Panc1 (cell line): ENCODE measurements around the gene CNOT4. TPM values are rescaled to one million over a fixed set of nuclear protein-coding genes. Genes with fewer than 3 reads are reported as not detected.

Experiments
- ATAC-seq: fragments of 200-7000 bp; cut with Tn5 transposase; 2 replicates; pipeline ENCODE4 v1.9.1; 2020; ENCODE audit warnings: mild to moderate bottlenecking, moderate library complexity
- BruUV-seq: library from RNA; stranded (reverse); fragments of 400-500 nt; replicated peaks from 2 replicates; lab custom pipeline; 2021; lab: Mats Ljungman, UMichigan
- CTCF ChIA-PET: fragments of 300-600 bp; sonication (Branson Sonifier 250); formaldehyde crosslinking; loops from one replicate; lab custom pipeline; 2022; ENCODE audit warnings: antibody characterized with exemption; lab: Charles Lee
- POLR2A ChIA-PET: fragments of 300-600 bp; sonication (Branson Sonifier 250); formaldehyde crosslinking; loops from one replicate; lab custom pipeline; 2022; ENCODE audit warnings: antibody characterized with exemption; lab: Charles Lee
- DNase-seq: peaks from one replicate; pipeline ENCODE4 v3.0.0-alpha.2; 2010; ENCODE audit warnings: low read depth, low spot score
- H3K27ac ChIP-seq: 2 replicates; pipeline ENCODE4 v1.5.1; 2011; ENCODE audit warnings: mild to moderate bottlenecking, low read length, inconsistent platforms
- H3K27me3 ChIP-seq: fragments of 200-500 bp; sonication (Bioruptor generic); 2 replicates; pipeline ENCODE4 v1.6.0; 2014; ENCODE audit warnings: low read length, inconsistent platforms; ENCODE audit not compliant: control insufficient read depth, insufficient read depth
- H3K36me3 ChIP-seq: fragments of 200-500 bp; sonication (Bioruptor generic); 2 replicates; pipeline ENCODE4 v1.5.1; 2014; ENCODE audit warnings: inconsistent platforms, mild to moderate bottlenecking, low read length, moderate library complexity; ENCODE audit not compliant: control insufficient read depth, insufficient read depth
- H3K4me1 ChIP-seq: 2 replicates; pipeline ENCODE4 v1.5.1; 2011; ENCODE audit warnings: inconsistent platforms, mild to moderate bottlenecking, low read length, moderate library complexity; ENCODE audit not compliant: control insufficient read depth, insufficient read depth
- H3K4me3 ChIP-seq, 2 experiments: 2 replicates each; pipeline ENCODE4 v1.5.1; 2011 to 2012; ENCODE audit warnings: low read depth in 2 of 2, low read length in 2 of 2, mild to moderate bottlenecking in 2 of 2, inconsistent platforms in 1 of 2, moderate library complexity in 1 of 2
- H3K9me3 ChIP-seq: fragments of 200-500 bp; sonication (Bioruptor generic); 2 replicates; pipeline ENCODE4 v1.5.1; 2014; ENCODE audit warnings: low read depth, mild to moderate bottlenecking, inconsistent platforms, low read length, moderate library complexity; ENCODE audit not compliant: control insufficient read depth, insufficient read depth
- POLR2AphosphoS5 ChIP-seq: IDR thresholded peaks from 2 replicates; pipeline ENCODE4 v1.6.1; 2012; ENCODE audit warnings: mild to moderate bottlenecking, low read depth, low read length, moderate library complexity
- SIN3A ChIP-seq: IDR thresholded peaks from 2 replicates; pipeline ENCODE4 v1.6.1; 2012; ENCODE audit warnings: low read depth, mild to moderate bottlenecking, low read length, moderate library complexity, borderline replicate concordance; ENCODE audit not compliant: insufficient read depth
- TCF7L2 ChIP-seq: IDR thresholded peaks from 2 replicates; pipeline ENCODE4 v1.6.1; 2011; ENCODE audit warnings: mild to moderate bottlenecking, low read depth, low read length, inconsistent platforms
- in situ Hi-C: cut with HindIII; loops from 2 replicates; pipeline ENCODE4 v1.10.0; 2016; ENCODE audit warnings: low sequenced_read_pairs, low pct_unique_long_range_greater_than_20kb
- intact Hi-C: fragments of 100-400 bp; cut with micrococcal nuclease; formaldehyde crosslinking; loops from one replicate; pipeline ENCODE4 v1.10.0; 2022; ENCODE audit not compliant: unreplicated experiment
- total RNA-seq: library from RNA; stranded (reverse); gene quantifications from one replicate; pipeline ENCODE4 v1.2.1, GENCODE V29; 2021; ENCODE audit not compliant: unreplicated experiment
- TF ChIP-seq, protein P1 (sequence below): fragments of 450-650 bp; IDR thresholded peaks from 2 replicates; pipeline ENCODE4 v1.5.1; 2017; ENCODE audit warnings: mild to moderate bottlenecking
- TF ChIP-seq, protein P2 (sequence below), 2 experiments: IDR thresholded peaks; 2 replicates each; pipeline ENCODE4 v1.6.1; 2011 to 2012; ENCODE audit warnings: low read depth in 2 of 2, control low read depth in 1 of 2, low read length in 1 of 2, mild to moderate bottlenecking in 1 of 2, moderate library complexity in 1 of 2; ENCODE audit not compliant: insufficient read depth in 1 of 2

CNOT4 gene
- total RNA-seq, 1 experiment from 2014 or later: 22.3 TPM

DNA sequence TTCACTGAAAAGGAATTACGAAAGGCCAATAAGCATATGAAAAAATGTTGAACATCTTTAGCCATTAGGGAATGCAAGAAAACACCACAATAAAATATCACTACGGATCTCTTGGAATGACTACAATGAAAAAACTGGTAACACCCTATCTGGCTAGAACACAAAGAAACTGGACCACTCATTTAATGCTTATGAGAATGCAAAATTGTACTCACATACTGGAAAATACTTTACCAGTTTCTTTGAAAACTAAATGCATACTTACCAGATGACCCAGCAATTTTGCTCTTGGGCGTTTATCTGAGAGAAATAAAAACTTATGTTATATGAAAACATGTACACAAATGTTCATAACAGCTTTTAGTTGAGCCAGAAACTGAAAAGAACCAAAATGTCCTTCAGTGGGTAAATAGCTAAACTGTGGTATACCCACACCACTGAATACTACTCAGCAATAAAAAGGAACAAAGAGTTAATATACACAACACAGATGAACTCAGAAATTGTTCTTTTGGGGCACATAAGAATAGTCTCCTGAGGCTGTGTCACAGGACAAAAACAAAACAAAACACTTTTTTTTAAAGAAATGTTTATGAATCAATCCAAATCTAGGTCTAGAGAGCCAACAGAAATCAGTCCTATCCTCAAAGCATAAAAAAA is 23.5 kb downstream of the CNOT4 start:
- Histone ChIP-seq H3K27ac (no peak overlapping the region), H3K4me1 (no peaks in the 10 kb centered on the region), H3K4me3 (no peak overlapping the region), H3K36me3 (no peaks in the 10 kb centered on the region), H3K27me3 (no peaks in the 10 kb centered on the region), H3K9me3 (no peaks in the 10 kb centered on the region)
- ATAC-seq (no peak), DNase-seq (no peak)
- no TSS peak for BruUV-seq
- ChIA-PET POLR2A (no interaction called here), CTCF (no interaction called here)
- in situ Hi-C loops (no loop called here), intact Hi-C loops (no loop called here)
- TF ChIP-seq TCF7L2 (no peak), POLR2AphosphoS5 (no peak), SIN3A (no peak)
- TF ChIP-seq, protein P1, sequence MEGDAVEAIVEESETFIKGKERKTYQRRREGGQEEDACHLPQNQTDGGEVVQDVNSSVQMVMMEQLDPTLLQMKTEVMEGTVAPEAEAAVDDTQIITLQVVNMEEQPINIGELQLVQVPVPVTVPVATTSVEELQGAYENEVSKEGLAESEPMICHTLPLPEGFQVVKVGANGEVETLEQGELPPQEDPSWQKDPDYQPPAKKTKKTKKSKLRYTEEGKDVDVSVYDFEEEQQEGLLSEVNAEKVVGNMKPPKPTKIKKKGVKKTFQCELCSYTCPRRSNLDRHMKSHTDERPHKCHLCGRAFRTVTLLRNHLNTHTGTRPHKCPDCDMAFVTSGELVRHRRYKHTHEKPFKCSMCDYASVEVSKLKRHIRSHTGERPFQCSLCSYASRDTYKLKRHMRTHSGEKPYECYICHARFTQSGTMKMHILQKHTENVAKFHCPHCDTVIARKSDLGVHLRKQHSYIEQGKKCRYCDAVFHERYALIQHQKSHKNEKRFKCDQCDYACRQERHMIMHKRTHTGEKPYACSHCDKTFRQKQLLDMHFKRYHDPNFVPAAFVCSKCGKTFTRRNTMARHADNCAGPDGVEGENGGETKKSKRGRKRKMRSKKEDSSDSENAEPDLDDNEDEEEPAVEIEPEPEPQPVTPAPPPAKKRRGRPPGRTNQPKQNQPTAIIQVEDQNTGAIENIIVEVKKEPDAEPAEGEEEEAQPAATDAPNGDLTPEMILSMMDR: no peak
- TF ChIP-seq, protein P2, sequence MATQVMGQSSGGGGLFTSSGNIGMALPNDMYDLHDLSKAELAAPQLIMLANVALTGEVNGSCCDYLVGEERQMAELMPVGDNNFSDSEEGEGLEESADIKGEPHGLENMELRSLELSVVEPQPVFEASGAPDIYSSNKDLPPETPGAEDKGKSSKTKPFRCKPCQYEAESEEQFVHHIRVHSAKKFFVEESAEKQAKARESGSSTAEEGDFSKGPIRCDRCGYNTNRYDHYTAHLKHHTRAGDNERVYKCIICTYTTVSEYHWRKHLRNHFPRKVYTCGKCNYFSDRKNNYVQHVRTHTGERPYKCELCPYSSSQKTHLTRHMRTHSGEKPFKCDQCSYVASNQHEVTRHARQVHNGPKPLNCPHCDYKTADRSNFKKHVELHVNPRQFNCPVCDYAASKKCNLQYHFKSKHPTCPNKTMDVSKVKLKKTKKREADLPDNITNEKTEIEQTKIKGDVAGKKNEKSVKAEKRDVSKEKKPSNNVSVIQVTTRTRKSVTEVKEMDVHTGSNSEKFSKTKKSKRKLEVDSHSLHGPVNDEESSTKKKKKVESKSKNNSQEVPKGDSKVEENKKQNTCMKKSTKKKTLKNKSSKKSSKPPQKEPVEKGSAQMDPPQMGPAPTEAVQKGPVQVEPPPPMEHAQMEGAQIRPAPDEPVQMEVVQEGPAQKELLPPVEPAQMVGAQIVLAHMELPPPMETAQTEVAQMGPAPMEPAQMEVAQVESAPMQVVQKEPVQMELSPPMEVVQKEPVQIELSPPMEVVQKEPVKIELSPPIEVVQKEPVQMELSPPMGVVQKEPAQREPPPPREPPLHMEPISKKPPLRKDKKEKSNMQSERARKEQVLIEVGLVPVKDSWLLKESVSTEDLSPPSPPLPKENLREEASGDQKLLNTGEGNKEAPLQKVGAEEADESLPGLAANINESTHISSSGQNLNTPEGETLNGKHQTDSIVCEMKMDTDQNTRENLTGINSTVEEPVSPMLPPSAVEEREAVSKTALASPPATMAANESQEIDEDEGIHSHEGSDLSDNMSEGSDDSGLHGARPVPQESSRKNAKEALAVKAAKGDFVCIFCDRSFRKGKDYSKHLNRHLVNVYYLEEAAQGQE (IDR thresholded peaks at IDR 0.05; ENCODE audit: insufficient read depth in 1 of 2, low read depth in 2 of 2, low read length in 1 of 2): no peak

DNA sequence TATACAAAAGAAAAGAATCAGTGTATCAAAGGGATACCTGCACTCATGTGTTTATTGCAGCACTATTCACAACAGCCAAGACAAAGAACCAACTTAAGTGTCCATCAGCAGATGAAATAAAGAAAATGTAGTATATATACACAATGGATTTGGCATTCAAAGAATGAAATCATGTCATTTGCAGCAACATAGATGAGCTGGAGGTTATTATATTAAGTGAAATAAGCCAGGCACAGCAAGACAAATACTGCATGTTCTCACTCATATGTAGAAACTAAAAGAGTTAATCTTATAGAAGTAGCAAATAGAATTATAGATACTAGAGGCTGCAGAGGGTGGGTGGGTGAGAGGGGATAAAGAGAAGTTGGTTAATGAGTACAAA is 28.3 kb downstream of the CNOT4 start:
- Histone ChIP-seq H3K4me3 (no peak overlapping the region), H3K27me3 (no peaks in the 10 kb centered on the region), H3K4me1 (no peaks in the 10 kb centered on the region), H3K9me3 (no peaks in the 10 kb centered on the region), H3K27ac (no peak overlapping the region), H3K36me3 (no peaks in the 10 kb centered on the region)
- no peak for ATAC-seq
- intact Hi-C loops: no loop called here
- DNase-seq: no peak
- no peak for TF ChIP-seq SIN3A
- TF ChIP-seq, protein P2 (IDR thresholded peaks at IDR 0.05; ENCODE audit: insufficient read depth in 1 of 2, low read depth in 2 of 2, low read length in 1 of 2): no peak
- TF ChIP-seq, protein P1: no peak
- no peak for TF ChIP-seq TCF7L2
- no peak for TF ChIP-seq POLR2AphosphoS5
- ChIA-PET CTCF (interaction anchor here (0.7 kb wide), 1 partner anchor 964 kb away, joined by 4 read pairs; no protein-coding TSS in a partner anchor), POLR2A (no interaction called here)
- in situ Hi-C loops: no loop called here
- no TSS peak for BruUV-seq
